ENCODE results near the gene FHIT.

- TF ChIP-seq CTCF (IDR thresholded peaks at IDR 0.05) (no peak), EP300 (IDR thresholded peaks at IDR 0.05) (no peak)
Observed at GRCh38 chr3:60574046-60574769, 677.0 kb downstream of the FHIT start.

Measured in esophagus muscularis mucosa (tissue), 3 donors.